Lower lobe of right lung (tissue), 2 donors: ENCODE measurements around the gene FOXL2NB. TPM values are rescaled to one million over a fixed set of nuclear protein-coding genes. Genes with fewer than 3 reads are reported as not detected.
A peak's percentile ranks its signal among the peaks of the same experiment; 100 is the strongest.

Experiments
- ATAC-seq, 2 donors: fragments of 200-7000 bp; cut with Tn5 transposase; one replicate each; pipeline ENCODE4 v1.9.1; 2020 to 2022; ENCODE audit warnings: mild to moderate bottlenecking in 2 of 2, moderate library complexity in 2 of 2
- DNase-seq: peaks from one replicate; pipeline ENCODE4 v3.0.0-alpha.2; 2020
- H3K27ac ChIP-seq: fragments of 200-600 bp; one replicate; pipeline ENCODE4 v1.8.0; 2022
- H3K27me3 ChIP-seq: fragments of 200-600 bp; one replicate; pipeline ENCODE4 v1.8.0; 2022; ENCODE audit warnings: low read depth
- H3K36me3 ChIP-seq: fragments of 200-600 bp; one replicate; pipeline ENCODE4 v1.8.0; 2022; ENCODE audit warnings: mild to moderate bottlenecking
- H3K4me1 ChIP-seq: fragments of 200-600 bp; one replicate; pipeline ENCODE4 v1.8.0; 2022
- H3K4me3 ChIP-seq: fragments of 200-600 bp; one replicate; pipeline ENCODE4 v1.8.0; 2022; ENCODE audit warnings: mild to moderate bottlenecking
- H3K9me3 ChIP-seq: fragments of 200-600 bp; one replicate; pipeline ENCODE4 v1.8.0; 2022
- CTCF ChIP-seq: fragments of 200-600 bp; IDR thresholded peaks from one replicate; pipeline ENCODE4 v1.8.0; 2022; ENCODE audit warnings: antibody characterized with exemption, mild to moderate bottlenecking
- intact Hi-C: fragments of 100-400 bp; cut with DNase I; formaldehyde crosslinking; loops from one replicate; pipeline ENCODE4 v1.11.0; 2022
- total RNA-seq: library from RNA; stranded (reverse); fragmentation: NEBNext Ultra II Directional; extraction: Animal tissue kit (Norgen Biotek cat#: 25700); gene quantifications from one replicate; pipeline ENCODE4 v1.2.1, GENCODE V29; 2021
- donor health status: DM: no; HTN: yes; CAD: no; lungs with severe emphysema.

The FOXL2NB gene
- total RNA-seq, 1 donor from 2014 or later = not detected

DNA sequence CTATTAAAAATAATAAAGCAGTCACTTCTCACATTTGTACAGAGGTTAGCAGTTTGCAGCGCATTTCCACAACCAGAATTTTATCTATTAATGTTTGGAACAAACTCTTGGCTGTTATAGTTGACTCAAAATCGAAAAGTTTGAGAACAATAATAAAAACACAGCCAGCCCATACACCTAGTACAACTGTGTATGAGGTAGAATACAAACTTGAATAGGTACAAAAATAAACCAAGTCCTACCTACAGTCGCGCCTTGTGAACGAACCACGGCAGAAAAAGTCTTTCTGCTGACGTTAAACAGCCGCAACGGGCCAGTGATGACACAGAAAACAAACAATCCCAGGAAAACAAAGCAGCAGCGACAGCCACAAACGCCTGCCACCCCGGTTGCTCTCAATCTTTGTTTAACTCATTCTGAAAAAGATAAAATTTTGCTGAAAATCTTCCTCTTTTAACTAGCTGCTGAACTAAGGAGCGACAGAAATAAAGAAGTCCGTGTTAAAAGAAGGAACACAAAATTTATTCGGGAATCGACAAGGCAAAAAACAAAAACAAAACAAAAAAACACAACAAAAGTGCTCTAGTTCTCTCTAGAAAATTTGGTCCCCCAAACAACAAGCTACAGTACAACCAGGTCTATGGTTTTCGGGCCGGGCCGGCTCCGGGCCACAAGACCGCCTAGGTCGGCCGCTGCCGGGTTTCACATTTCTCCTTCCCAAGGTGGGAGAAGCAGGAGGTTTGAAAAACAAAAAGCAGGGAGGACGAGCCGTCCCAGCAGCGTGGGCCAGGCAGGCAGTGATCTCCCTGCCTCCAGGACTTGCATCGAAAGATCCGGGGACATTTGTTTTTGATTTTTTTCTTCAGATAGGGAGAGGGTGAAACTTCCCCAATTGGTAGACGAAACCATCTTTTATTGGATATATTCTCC, 3.0 kb upstream of the FOXL2NB start:
- intact Hi-C loops = no loop called here
- H3K4me3 ChIP-seq = no peak overlapping the region
- no peak for DNase-seq
- H3K4me1 ChIP-seq = peaks cover 45% of the 10 kb centered on the region
- no peak for ATAC-seq
- H3K27me3 ChIP-seq = peaks cover 99% of the 10 kb centered on the region
- no peaks in the 10 kb centered on the region for H3K36me3 ChIP-seq
- no peak for TF ChIP-seq CTCF
- H3K27ac ChIP-seq = no peak overlapping the region
- no peaks in the 10 kb centered on the region for H3K9me3 ChIP-seq

GRCh38 chr3:138944654-138944928, 2.4 kb upstream of the FOXL2NB start:
- Histone ChIP-seq H3K27ac (no peak overlapping the region), H3K27me3 (peaks cover 99% of the 10 kb centered on the region), H3K4me3 (peak overlapping the region; percentile 38), H3K4me1 (peaks cover 42% of the 10 kb centered on the region), H3K36me3 (no peaks in the 10 kb centered on the region), H3K9me3 (no peaks in the 10 kb centered on the region)
- ATAC-seq = no peak
- DNase-seq = no peak
- no peak for TF ChIP-seq CTCF
- intact Hi-C loops = no loop called here

- DNase-seq = no peak
Measured at GRCh38 chr3:138944929-138945708, 1.9 kb upstream of the FOXL2NB start.

DNA sequence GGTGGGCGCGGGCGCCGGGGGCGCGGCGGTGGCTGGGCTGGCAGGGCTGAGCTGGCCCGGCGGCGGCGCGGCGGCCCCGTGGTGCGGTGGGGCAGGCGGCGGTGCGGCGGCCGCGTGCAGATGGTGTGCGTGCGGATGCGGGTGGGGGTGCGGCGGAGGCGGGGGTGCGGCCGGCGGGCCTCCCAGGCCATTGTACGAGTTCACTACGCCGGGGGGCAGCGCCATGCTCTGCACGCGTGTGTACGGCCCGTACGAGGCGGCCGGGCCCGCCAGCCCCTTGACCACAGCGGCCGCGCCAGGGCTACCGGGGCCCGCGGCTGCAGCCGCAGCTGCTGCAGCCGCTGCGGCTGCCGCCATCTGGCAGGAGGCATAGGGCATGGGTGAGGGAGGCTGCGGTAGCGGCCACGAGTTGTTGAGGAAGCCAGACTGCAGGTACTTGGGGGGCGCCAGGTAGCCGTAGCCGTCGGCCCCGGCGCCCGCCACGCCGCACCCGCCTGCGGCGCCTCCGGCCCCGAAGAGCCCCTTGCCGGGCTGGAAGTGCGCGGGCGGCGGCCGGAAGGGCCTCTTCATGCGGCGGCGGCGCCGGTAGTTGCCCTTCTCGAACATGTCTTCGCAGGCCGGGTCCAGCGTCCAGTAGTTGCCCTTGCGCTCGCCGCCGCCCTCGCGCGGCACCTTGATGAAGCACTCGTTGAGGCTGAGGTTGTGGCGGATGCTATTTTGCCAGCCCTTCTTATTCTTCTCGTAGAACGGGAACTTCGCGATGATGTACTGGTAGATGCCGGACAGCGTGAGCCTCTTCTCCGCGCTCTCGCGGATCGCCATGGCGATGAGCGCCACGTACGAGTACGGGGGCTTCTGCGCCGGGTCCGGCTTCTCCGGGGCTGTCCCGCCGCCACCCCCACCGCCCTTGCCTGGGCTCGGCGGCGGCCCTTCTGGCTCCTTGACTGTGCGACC, 1.0 kb upstream of the FOXL2NB start:
- Histone ChIP-seq H3K27ac (no peak overlapping the region), H3K4me1 (peaks cover 46% of the 10 kb centered on the region), H3K27me3 (peaks cover 99% of the 10 kb centered on the region), H3K36me3 (no peaks in the 10 kb centered on the region), H3K9me3 (no peaks in the 10 kb centered on the region), H3K4me3 (peak overlapping the region; percentile 41)
- intact Hi-C loops = no loop called here
- ATAC-seq (peak; percentile 4 to 40), DNase-seq (no peak)
- no peak for TF ChIP-seq CTCF

More at GRCh38 chr3:138944929-138945708, 1.9 kb upstream of the FOXL2NB start:
- ATAC-seq = peak; percentile 4 to 16
- Histone ChIP-seq H3K27ac (no peak overlapping the region), H3K4me1 (peaks cover 42% of the 10 kb centered on the region), H3K4me3 (peak overlapping the region; percentile 38), H3K36me3 (no peaks in the 10 kb centered on the region), H3K27me3 (peaks cover 99% of the 10 kb centered on the region), H3K9me3 (no peaks in the 10 kb centered on the region)
- intact Hi-C loops = no loop called here
- TF ChIP-seq CTCF = no peak

DNA sequence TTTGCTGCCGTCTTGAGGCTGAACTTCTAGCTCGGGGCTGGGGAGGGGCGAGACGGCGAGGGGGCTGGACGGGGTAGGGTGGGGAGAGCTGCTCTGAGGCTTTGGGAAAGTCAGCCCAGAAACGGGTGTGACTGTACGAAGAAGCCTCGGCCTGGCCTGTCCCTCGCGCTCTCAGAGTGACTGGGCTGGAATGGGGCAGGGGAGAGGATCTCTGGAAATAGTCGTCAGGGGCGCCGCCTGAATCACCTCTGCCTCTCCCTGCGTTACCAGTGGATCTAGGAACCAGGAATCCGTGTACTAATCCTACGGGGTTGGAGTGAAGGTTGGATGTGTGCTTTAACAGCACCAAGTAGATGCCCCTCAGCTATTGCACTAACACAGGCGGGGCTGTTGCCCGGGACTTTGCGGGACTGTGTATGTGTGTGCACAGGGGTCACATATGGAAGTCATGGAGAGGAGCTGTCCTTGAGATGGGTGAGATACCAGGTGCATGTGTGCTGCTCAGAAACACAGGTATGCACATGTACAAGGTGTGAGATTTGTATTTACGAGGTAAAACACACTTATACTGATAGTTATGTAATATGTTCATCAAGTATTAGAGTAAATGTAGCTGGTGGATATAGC, 591 bp downstream of the FOXL2NB start:
- ATAC-seq = no peak
- Histone ChIP-seq H3K9me3 (no peaks in the 10 kb centered on the region), H3K36me3 (no peaks in the 10 kb centered on the region), H3K27me3 (peaks cover 93% of the 10 kb centered on the region), H3K27ac (no peak overlapping the region), H3K4me1 (peaks cover 46% of the 10 kb centered on the region), H3K4me3 (peak overlapping the region; percentile 41)
- no peak for DNase-seq
- intact Hi-C loops = no loop called here
- no peak for TF ChIP-seq CTCF
